Erythroblast (primary cell): ENCODE results near the gene BCL2L12.
"Not testable (repeated sequence)": the region's sequence is repeated elsewhere in the genome, so short reads cannot be mapped to it uniquely, and the experiment has no call there.

Experiments
- DNase-seq, 2 experiments: peaks; one replicate each; lab custom pipeline; 2025; lab: John Stamatoyannopoulos, UW
- GATA1 ChIP-seq: IDR thresholded peaks from 2 replicates; pipeline ENCODE4 v1.6.1; 2011; ENCODE audit warnings: low read depth, mild to moderate bottlenecking, control low read depth, low read length, moderate library complexity
- POLR2A ChIP-seq: IDR thresholded peaks from 2 replicates; pipeline ENCODE4 v1.6.1; 2011; ENCODE audit warnings: mild to moderate bottlenecking, low read length

BCL2L12 gene

DNA sequence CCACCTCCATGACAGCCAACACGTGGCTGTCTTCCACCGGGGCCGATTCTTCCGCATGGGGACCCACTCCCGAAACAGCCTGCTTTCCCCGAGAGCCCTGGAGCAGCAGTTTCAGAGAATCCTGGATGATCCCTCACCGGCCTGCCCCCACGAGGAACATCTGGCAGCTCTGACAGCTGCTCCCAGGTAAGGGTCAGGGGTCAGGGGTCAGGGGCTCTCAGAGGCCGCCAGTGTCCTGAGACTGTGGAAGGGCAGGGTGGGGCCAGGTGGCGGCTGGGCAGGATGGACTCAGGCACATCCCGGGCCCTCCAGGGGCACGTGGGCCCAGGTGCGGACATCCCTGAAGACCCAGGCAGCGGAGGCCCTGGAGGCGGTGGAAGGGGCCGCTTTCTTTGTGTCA is 40.2 kb downstream of the BCL2L12 start:
- DNase-seq, result no peak
- TF ChIP-seq POLR2A (no peak), GATA1 (no peak)

DNA sequence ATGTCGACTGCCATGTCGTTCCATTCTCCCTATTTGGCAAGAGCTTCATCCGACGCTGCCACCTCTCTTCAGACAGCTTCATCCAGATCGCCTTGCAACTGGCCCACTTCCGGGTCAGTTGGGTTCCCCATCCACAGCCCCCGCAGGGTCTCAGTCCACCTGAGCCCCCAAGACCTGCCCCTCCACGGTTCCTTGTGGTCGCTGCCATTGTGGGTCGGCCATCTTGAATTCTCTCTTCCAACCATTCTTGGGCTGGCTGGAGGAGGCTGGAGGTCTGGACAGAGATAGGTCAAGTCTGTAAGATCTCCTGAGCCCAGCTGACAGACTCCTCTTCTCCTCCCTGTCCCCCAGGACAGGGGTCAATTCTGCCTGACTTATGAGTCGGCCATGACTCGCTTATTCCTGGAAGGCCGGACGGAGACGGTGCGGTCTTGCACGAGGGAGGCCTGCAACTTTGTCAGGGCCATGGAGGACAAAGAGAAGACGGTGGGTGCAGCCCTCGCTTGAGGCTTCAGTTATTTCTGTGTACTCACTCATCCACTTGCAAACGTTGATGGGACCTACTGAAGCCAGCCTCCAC is 44.7 kb downstream of the BCL2L12 start:
- TF ChIP-seq GATA1 (no peak), POLR2A (no peak)
- DNase-seq, result no peak

DNA sequence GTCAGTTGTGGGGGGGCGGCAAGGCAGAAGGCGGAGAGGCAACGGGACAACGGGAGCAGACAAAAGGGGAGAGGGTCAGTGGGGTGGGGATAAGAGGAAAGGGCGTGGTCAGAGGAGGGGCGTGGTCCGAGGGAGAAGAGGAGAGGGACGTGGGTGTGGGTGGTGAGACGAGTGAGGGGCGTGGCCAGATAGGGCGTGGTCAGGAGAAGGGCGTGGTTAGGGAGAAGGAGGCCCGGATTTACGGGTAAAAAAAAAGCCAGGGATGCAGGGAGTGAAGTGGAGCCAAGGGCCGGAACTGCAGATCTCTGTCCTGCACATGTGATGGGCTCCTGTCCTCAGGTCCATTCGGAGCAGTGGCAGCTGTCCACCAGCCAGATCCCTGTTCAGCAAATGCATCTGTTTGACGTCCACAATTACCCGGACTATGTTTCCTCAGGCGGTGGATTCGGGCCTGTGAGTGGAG is 46.7 kb downstream of the BCL2L12 start:
- peak; percentile 47 to 48 for DNase-seq
- TF ChIP-seq GATA1, result no peak
- no peak for TF ChIP-seq POLR2A

DNA sequence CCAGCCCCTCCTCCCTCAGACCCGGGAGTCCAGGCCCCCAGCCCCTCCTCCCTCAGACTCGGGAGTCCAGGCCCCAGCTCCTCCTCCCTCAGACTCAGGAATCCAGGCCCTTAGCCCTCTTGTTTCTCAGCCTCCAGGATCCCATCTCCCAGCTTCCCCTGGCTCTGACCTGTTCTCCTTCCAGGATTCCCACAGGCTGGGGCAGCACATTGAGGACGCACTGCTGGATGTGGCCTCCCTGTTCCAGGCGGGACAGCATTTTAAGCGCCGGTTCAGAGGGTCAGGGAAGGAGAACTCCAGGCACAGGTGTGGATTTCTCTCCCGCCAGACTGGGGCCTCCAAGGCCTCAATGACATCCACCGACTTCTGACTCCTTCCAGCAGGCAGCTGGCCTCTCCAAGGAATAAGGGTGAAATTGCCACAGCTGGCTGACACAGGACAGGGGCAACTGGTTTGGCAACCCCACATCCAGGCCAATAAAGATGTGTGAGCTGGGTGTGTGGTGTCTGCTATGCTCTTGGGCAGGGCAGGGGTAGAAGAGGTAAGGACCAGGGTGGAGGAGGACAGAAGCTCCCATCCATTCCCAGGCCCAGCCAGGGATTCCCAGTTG is 47.6 kb downstream of the BCL2L12 start:
- TF ChIP-seq GATA1 (no peak), POLR2A (no peak)
- no peak for DNase-seq

DNA sequence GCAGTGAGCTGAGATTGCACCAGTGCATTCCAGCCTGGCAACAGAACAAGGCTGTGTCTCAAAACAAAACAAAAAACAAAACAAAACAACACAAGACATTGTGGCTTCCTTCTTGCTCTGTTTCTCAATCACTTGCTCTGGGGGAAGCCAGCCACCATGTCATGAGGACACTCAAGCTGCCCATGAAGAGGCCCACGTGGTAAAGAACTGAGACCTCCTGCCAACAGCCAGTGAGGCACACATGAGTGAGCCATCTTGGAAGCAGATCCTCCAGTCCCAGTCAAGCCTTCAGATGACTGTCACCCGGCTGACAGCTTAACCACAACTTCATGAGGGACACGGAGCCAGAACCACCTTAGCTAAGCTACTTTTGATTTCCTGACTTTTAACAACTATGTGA is 50.4 kb downstream of the BCL2L12 start:
- TF ChIP-seq POLR2A, result no peak
- no peak for TF ChIP-seq GATA1
- DNase-seq, result no peak

DNA sequence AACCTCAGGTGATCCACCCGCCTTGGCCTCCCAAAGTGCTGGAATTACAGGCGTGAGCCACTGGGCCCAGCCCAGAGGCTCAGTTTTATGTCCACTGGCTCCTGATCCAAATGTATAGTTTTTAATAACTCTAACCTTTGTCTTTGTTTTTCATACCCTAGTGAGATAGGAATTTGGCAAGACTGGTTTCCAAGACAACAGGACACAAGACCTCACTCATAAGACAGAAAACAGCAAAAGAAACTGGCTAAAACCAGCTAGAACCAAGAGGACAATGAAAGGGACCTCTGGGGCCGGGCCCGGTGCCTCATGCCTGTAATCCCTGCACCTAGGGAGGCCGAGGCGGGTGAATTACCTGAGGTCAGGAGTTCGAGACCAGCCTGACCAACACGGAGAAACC is 52.8 kb downstream of the BCL2L12 start:
- no peak for DNase-seq
- no peak for TF ChIP-seq GATA1
- TF ChIP-seq POLR2A, result no peak

DNA sequence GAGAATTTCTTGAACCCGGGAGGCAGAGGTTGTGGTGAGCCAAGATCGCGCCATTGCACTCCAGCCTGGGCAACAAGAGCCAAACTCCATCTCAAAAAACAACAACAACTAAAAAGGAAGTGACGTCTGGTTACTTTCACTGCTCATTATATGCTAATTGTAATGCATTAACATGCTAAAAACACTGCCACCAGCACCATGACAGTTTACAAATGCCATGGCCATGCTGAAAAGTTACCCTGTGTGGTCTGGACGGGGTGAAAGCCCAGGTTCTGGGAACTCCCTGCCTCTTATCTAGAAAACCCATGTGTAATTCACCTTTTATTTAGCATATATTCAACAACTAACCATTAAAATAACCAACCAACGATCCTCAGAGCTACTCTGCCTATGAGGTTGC is 53.3 kb downstream of the BCL2L12 start:
- no peak for TF ChIP-seq GATA1
- no peak for TF ChIP-seq POLR2A

DNA sequence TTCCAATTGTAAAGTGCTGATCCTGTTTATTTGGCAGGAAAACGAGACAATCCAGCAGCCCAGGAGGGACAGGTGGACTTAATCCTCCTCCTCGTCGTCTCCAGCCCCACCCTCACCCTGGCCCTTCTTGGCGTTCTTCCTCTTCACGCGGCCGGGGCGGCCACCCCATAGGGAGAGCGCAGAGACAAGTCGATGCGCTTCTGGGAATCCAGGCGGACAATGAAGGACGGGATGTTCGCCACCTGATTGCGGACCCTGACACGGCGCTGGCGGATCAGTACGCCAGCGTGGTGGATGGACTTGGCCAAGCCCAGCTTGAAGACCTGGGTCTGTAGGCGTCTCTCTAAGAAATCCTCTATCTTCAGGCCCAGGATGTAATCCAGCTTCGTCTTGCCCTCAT is 53.7 kb downstream of the BCL2L12 start:
- DNase-seq, result not testable (repeated sequence)

More for the DNA sequence above, 53.3 kb downstream of the BCL2L12 start:
- no peak for DNase-seq
